GM18870 (cell line): Measurements from ENCODE around the gene MT1X.

Source experiments
- ATAC-seq: cut with Tn5 transposase; IDR thresholded peaks from one replicate; pipeline ENCODE4 v1.9.1; 2021; ENCODE audit warnings: moderate library complexity; ENCODE audit not compliant: unreplicated experiment

MT1X gene

DNA sequence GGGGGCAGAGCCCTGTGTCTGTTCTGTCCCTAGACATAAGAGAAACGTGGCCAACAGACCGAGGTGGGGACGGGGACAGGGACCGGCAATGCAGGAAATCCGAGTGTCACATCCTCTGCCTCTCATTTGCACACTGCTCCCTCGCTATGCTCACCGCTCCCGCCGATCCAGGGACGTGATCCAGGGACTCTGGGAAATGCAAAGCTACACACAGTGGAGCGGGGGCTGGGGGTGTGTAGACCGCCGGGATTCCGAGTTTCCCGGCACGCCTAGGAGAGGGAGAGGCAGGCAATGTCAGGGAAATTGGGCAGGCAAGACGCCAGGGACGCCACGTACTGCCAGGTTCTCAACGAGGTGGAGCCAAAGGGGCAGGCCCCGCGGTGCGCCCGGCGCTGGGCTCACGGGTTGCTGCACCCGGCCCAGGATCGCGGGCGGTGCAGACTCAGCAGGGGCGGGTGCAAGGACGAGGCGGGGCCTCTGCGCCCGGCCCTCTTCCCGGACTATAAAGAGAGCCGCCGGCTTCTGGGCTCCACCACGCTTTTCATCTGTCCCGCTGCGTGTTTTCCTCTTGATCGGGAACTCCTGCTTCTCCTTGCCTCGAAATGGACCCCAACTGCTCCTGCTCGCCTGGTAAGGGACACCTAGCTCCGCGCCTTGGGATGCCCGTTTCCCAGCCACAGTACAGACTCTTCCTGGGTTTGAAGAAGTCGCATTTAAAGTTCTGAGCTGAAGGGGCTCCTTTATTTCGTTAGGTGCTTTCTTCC, at the start of gene MT1X:
Gene MT1X, plus strand, starts transcription at position 532 of the 764 bp plus-strand sequence. Its CDS starts 71 bp downstream, at position 603.
- peak; percentile 79 for ATAC-seq

DNA sequence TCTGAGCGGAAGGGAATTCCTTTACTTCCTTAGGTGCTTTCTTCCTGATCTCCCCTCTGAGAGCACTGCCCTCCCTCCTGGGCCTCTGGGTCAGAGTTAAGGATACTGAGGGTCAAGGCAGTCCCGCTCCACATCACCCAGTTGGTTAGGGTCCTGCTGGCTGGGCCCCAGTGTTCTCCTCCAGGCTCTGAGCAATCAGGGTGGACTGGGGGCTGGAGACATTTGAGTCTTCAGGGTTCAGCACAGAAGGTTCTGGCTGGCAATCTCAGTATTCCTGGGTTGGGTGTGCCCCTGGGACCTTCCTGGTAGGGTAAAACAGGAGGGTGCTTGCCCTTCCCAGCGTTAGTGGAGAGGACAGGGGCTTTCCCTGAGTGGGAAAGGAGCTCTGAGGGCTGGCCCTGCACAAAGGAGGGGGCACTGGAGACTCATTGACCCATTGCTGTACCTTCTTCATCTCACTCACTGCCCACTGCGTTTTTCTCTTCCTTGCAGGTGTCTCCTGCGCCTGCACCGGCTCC, 49.4 kb upstream of the MT1X start:
- ATAC-seq = no peak

GRCh38 chr16:56633535-56633934, 48.7 kb upstream of the MT1X start:
- ATAC-seq = no peak

DNA sequence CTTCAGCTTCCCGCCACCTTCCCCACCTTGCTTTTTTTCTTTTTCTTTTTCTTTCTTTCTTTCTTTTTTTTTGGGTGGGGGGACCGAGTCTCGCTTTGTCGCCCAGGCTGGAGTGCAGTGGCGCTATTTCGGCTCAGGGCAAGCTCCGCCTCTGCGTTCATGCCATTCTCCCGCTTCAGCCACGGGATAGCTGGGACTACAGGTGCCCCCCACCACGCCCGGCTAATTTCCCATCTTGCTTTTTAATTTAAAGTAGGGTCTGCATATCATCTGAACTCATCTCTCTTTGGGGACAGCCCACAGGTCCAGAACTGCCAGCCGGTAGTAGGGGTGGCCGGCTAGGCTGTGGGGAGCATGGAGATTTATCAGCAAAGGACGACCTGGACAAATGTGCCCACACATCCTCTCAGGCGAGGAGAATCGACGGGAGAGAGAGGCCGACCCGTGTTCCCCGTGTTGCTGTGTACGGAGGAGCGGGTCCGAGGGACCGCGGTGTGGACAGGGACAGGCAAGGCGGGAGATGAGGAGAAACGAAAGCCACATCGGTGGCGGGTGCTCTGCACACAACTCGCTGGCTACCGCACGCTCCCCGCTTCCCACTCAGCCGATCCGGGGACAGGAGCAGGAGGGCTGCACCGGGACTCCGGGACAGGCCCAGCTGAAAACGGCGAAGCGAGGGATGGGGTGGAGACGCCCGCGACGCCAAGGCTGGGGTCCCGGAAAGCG, 47.4 kb upstream of the MT1X start:
- no peak for ATAC-seq

- ATAC-seq = no peak
Measured at GRCh38 chr16:56635441-56635967, 46.8 kb upstream of the MT1X start.

GRCh38 chr16:56636616-56637413, 45.5 kb upstream of the MT1X start:
- no peak for ATAC-seq

DNA sequence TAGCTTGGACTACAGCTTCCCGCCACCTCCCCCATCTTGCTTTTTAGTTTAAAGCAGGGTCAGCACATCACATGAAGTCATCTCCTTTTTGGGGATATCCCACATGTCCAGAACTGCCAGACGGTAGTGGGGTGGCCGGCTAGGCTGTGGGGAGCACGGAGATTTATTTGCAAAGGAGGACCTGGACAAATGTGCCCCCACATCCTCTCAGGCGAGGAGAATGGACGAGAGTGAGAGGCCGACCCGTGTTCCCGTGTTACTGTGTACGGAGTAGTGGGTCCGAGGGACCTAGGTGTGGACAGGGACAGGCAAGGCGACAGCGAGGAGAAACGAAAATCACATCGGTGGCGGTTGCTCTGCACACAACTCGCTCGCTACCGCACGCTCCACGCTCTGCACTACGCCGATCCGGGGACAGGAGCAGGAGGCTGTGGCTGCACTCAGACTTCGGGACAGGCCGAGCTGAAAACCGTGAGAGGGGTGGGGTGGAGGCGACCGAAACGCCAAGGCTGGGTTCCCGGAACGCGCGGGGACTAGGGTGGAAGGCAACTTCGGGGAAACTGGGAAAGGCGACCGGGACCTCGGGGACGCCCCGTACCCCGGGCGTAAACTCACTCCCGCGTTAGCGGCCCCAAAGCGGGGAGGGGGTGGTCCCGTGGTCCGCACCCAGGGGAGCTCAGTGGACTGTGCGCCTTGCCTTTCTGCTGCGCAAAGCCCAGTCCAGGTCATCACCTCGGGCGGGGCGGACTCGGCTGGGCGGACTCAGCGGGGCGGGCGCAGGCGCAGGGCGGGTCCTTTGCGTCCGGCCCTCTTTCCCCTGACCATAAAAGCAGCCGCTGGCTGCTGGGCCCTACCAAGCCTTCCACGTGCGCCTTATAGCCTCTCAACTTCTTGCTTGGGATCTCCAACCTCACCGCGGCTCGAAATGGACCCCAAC, 44.2 kb upstream of the MT1X start, which contains the start of gene MT1A:
Gene MT1A, plus strand, starts transcription at position 853 of the 937 bp plus-strand sequence. Its CDS starts 73 bp downstream, at position 926.
- no peak for ATAC-seq

- no peak for ATAC-seq
Measured at GRCh38 chr16:56639045-56639444, 43.2 kb upstream of the MT1X start.

- ATAC-seq = no peak
Measured at GRCh38 chr16:56640076-56640475, 42.2 kb upstream of the MT1X start.

DNA sequence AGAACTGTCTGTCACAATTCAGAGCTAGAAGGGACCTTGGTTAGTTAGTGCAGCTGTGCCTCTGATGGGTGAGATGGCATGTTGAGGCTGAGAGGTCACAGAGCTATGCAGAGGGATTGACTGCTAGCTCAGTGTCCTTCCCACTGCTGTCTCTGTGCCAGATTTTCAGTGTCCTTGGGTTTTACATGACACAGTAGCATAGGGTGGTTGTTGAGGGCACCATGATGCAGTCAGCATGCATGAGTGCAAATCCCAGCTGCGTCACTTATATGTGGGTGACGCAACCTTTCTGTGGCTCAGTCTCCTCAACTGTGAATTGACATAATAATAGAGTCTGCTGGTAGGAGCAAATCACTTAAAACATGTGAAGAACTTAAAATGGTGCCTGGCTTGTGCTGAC, 41.1 kb upstream of the MT1X start:
- ATAC-seq = no peak

DNA sequence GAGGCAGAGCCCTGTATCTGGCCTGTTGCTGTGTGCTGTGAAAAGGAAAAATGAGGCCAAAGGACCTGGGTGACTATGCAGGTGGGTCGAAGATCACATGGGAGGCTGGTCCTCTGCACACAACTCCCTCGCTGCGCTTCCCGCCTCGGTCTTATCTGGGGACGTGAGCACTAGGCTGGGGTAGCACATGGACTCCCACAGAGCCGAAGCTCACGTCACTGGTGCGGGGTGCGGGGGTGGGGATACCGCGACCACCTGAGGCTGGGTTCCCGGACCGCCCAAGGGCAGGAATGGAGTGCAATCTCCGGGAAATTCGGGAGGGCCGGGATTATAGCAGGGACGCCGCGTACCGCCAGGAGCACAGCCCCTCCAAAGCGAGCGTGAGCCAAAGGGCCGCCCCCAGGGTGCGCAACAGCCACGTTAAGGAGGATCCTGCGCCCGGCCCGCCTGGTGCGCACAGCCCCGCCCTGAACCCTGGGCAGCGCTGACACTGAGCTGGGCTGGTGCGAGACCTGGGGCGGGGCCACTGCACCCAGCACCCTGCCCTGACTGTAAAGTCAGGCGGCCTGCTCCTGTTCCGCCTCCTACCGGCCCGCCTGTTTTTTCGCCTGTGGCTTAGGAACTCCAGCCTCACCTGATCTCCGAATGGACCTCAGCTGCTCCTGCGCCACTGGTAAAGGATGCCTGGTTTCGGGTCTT, 39.0 kb upstream of the MT1X start:
- no peak for ATAC-seq

- no peak for ATAC-seq
Measured at GRCh38 chr16:56643833-56644232, 38.4 kb upstream of the MT1X start.

DNA sequence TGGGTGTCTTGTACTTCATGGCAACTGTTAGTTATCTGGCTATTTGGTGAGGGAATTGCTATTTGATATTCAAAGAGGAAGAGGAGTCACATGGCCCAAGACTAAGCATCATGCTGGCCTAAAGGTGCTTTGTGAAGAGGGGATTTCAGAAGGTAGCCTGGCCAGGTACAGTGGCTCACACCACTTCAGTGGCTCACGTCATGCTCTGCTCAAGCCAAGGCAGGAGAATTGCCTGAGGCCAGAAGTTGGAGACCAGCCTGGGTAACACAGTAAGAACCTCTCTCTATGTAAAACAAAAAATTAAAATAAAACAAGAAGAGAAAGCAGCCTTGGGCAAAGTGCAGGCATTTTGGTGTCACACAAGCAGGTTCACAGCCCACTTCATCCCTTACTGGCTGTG, 37.0 kb upstream of the MT1X start:
- ATAC-seq = no peak

- ATAC-seq = no peak
Measured at GRCh38 chr16:56645838-56646237, 36.4 kb upstream of the MT1X start.

DNA sequence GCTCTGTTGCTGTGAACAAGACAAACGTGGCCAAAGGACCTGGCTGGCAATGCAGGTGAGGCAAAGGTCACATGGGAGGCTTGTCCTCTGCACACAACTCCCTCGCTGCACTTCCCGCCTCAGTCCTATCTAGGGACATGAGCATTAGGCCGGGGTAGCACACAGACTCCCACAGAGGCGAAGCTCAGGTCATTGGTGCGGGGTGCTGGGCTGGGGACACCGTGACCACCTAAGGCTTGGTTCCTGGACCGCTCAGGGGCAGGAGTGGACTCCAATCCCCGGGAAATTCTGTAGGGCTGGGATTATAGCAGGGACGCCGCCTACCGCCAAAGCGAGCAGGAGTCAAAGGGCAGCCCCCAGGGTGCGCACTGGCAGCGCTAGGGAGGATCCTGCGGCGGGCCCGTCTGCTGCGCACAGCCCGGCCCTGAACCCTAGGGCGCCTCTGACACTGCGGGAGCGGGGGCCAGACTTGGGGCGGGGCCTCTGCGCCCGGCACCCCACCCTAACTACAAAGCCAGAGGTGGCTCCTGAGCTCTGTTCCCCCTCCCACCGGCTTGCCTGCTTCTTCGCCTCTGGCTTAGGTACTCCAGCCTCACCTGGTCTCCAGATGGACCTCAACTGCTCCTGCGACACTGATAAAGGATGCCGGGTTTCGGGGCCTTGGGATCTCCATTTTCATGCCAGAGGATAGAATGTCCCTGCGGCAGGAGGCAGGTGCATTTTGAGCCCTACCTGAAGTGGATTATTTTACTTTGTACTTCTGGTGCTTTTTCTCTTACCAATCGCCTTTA, 34.4 kb upstream of the MT1X start:
- ATAC-seq = no peak

DNA sequence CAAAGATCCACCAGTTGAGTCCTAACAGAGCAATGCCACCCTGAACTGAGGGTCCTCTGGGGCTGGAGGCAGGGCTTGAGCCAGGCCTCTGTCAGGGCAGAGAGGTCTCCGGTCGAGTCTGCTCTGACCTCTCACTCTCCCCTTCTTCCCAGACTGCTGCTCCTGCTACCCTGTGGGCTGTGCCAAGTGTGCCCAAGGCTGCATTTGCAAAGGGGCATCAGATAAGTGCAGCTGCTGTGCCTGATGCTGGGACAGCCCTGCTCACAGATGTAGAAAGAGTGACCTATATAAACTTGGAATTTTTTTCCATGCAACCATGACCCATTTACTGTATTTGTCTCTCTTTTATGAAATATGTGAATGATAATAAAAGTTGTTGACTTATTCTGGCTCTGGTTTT, 33.0 kb upstream of the MT1X start:
- ATAC-seq = no peak

DNA sequence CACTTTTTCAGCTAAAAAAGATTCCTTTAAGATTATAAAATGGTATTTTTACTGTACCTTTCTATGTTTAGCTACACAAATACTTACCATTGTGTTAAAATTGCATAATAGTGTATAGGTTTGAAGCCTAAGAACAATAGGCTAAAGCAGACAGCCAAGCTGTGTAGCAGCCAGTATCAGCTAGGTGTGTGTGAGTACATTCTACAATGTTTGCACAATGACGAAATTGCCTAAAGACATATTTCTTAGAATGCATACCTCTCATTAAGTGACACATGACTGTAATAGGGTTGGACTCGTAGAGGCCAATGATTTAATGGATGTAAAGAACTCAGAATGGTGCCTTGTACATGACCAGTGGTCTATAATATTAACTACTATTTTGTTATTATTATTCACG, 32.5 kb upstream of the MT1X start:
- ATAC-seq = no peak

DNA sequence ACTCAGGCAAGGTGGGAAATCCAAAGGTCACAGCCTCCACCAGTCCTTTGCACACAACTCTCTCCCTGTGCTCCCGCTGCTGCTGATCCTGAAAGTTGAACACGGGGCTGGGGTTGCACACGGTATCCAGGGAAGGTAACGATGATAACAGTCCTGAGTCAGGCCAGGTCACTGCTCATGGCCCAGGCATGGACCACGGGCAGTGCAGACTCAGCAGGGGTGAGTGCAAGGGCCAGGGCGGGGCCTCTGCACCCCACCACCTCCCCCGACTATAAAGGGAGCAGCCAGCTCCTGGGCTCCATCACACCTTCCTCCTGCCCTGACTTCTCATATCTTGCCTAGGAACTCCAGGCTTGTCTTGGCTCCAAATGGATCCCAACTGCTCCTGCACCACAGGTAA, 30.7 kb upstream of the MT1X start, which contains the start of gene MT1B:
Gene MT1B, plus strand, starts transcription at position 301 of the 400 bp plus-strand sequence. Its CDS starts 68 bp downstream, at position 369.
- ATAC-seq = no peak
